GM21825 (cell line): Measurements from ENCODE around the gene FRMD5.

Experiments
- ATAC-seq: cut with Tn5 transposase; IDR thresholded peaks from one replicate; pipeline ENCODE4 v1.9.1; 2021; ENCODE audit warnings: mild to moderate bottlenecking, moderate library complexity; ENCODE audit not compliant: unreplicated experiment

Gene FRMD5

GRCh38 chr15:44097552-44097951, 97.5 kb downstream of the FRMD5 start:
- ATAC-seq = no peak

GRCh38 chr15:44096596-44096995, 98.5 kb downstream of the FRMD5 start:
- no peak for ATAC-seq

GRCh38 chr15:44094781-44095180, 100.3 kb downstream of the FRMD5 start:
- ATAC-seq = no peak

- ATAC-seq = no peak
Observed at GRCh38 chr15:44093836-44094235, 101.2 kb downstream of the FRMD5 start.

GRCh38 chr15:44092221-44092620, 102.8 kb downstream of the FRMD5 start:
- no peak for ATAC-seq

- no peak for ATAC-seq
Observed at GRCh38 chr15:44087578-44088465, 107.2 kb downstream of the FRMD5 start.

GRCh38 chr15:44084770-44085169, 110.3 kb downstream of the FRMD5 start:
- no peak for ATAC-seq

GRCh38 chr15:44084171-44084570, 110.9 kb downstream of the FRMD5 start:
- no peak for ATAC-seq

GRCh38 chr15:44082558-44083157, 112.4 kb downstream of the FRMD5 start:
- ATAC-seq = no peak

GRCh38 chr15:44081026-44082013, 113.8 kb downstream of the FRMD5 start:
- no peak for ATAC-seq

GRCh38 chr15:44075535-44075934, 119.5 kb downstream of the FRMD5 start:
- ATAC-seq = no peak

- ATAC-seq = no peak
Observed at GRCh38 chr15:44069489-44069888, 125.6 kb downstream of the FRMD5 start.

GRCh38 chr15:44068347-44068746, 126.7 kb downstream of the FRMD5 start:
- ATAC-seq = no peak

GRCh38 chr15:44066211-44066827, 128.8 kb downstream of the FRMD5 start:
- ATAC-seq = no peak

GRCh38 chr15:44064706-44065105, 130.4 kb downstream of the FRMD5 start:
- ATAC-seq = no peak

GRCh38 chr15:44058126-44058525, 136.9 kb downstream of the FRMD5 start:
- ATAC-seq = no peak

- ATAC-seq = no peak
Observed at GRCh38 chr15:44045661-44046060, 149.4 kb downstream of the FRMD5 start.

GRCh38 chr15:44045217-44045616, 149.9 kb downstream of the FRMD5 start:
- no peak for ATAC-seq

GRCh38 chr15:44038755-44039191, 156.3 kb downstream of the FRMD5 start:
- ATAC-seq = no peak

GRCh38 chr15:44035781-44036699, 159.0 kb downstream of the FRMD5 start:
- ATAC-seq = no peak
